Ectodermal cell (in vitro differentiated cells): Measurements from ENCODE around the gene PROS1. TPM values are rescaled to one million over a fixed set of nuclear protein-coding genes. Genes with fewer than 3 reads are reported as not detected.

Experiments used
- H3K27ac ChIP-seq: 2 replicates; pipeline ENCODE4 v1.7.0; 2013; ENCODE audit warnings: mild to moderate bottlenecking, low read depth, low read length; ENCODE audit not compliant: insufficient read depth, poor library complexity, severe bottlenecking
- H3K27me3 ChIP-seq: 2 replicates; pipeline ENCODE4 v1.7.0; 2013; ENCODE audit warnings: mild to moderate bottlenecking, low read length; ENCODE audit not compliant: insufficient read depth, control insufficient read depth, poor library complexity, severe bottlenecking
- H3K36me3 ChIP-seq: one replicate; pipeline ENCODE4 v1.7.0; 2013; ENCODE audit warnings: low read length; ENCODE audit not compliant: control insufficient read depth, insufficient read depth
- H3K4me1 ChIP-seq: one replicate; pipeline ENCODE4 v1.7.0; 2013; ENCODE audit warnings: low read length; ENCODE audit not compliant: control insufficient read depth, insufficient read depth
- H3K4me3 ChIP-seq: 2 replicates; pipeline ENCODE4 v1.7.0; 2013; ENCODE audit warnings: low read depth, low read length, control low read depth; ENCODE audit not compliant: insufficient read depth
- H3K9me3 ChIP-seq: 2 replicates; pipeline ENCODE4 v1.7.0; 2013; ENCODE audit warnings: mild to moderate bottlenecking, low read length, moderate library complexity; ENCODE audit not compliant: control insufficient read depth
- WGBS, 2 experiments: methylation state at CpG; one replicate each; pipeline ENCODE4 v1.1.7; 2013; ENCODE audit warnings: missing lambda C conversion rate in 2 of 2; 5-methylcytosine and 5-hydroxymethylcytosine counted together
- polyA plus RNA-seq, 4 experiments: library from polyadenylated mRNA; stranded (reverse); fragments of 50-300 nt; gene quantifications; one replicate each; pipeline ENCODE4 v1.2.3, GENCODE V29; 2013

PROS1 gene
- 7.0 TPM for polyA plus RNA-seq (2013, experiment 1 of 4)
- polyA plus RNA-seq (2013, experiment 2 of 4): 6.8 TPM
- polyA plus RNA-seq (2013, experiment 3 of 4): 8.4 TPM
- polyA plus RNA-seq (2013, experiment 4 of 4): 11.2 TPM

GRCh38 chr3:93973131-93974126, at the start of gene PROS1:
TSS of gene PROS1 (minus strand) at chr3:93973896. CDS start at chr3:93973749, 147 bp downstream.
- WGBS, 2 experiments: 5 to 6% methylated on average over 53 of the region's 53 CpGs
- peak within 1 kb of the TSS; percentile 63 for H3K27ac ChIP-seq
- no peaks in the 10 kb centered on the region for H3K36me3 ChIP-seq
- H3K27me3 ChIP-seq: peaks cover 27% of the 10 kb centered on the region
- H3K9me3 ChIP-seq: no peaks in the 10 kb centered on the region
- H3K4me3 ChIP-seq: peak within 1 kb of the TSS; percentile 56
- H3K4me1 ChIP-seq: peaks cover 4% of the 10 kb centered on the region

GRCh38 chr3:94020293-94020692, 46.6 kb upstream of the PROS1 start:
- Histone ChIP-seq H3K36me3 (no peaks in the 10 kb centered on the region), H3K4me3 (no peak overlapping the region), H3K4me1 (no peaks in the 10 kb centered on the region), H3K27ac (no peak overlapping the region), H3K27me3 (no peaks in the 10 kb centered on the region), H3K9me3 (no peaks in the 10 kb centered on the region)
- 90 to 100% methylated on average over 1 to 3 of the region's 3 CpGs for WGBS, 2 experiments

GRCh38 chr3:94019659-94020058, 46.0 kb upstream of the PROS1 start:
- Histone ChIP-seq H3K27ac (no peak overlapping the region), H3K9me3 (no peaks in the 10 kb centered on the region), H3K4me1 (no peaks in the 10 kb centered on the region), H3K36me3 (no peaks in the 10 kb centered on the region), H3K27me3 (no peaks in the 10 kb centered on the region), H3K4me3 (no peak overlapping the region)
- WGBS, 2 experiments: 84 to 88% methylated on average over 2 of the region's 2 CpGs

GRCh38 chr3:94015025-94015424, 41.3 kb upstream of the PROS1 start:
- Histone ChIP-seq H3K36me3 (no peaks in the 10 kb centered on the region), H3K4me1 (no peaks in the 10 kb centered on the region), H3K9me3 (no peaks in the 10 kb centered on the region), H3K27me3 (no peaks in the 10 kb centered on the region), H3K27ac (no peak overlapping the region), H3K4me3 (no peak overlapping the region)
- 100% methylated on average over 1 of the region's 1 CpG; no CpG with 5 or more reads in 1 of the 2 experiments for WGBS, 2 experiments

GRCh38 chr3:94012185-94012584, 38.5 kb upstream of the PROS1 start:
- Histone ChIP-seq H3K4me3 (no peak overlapping the region), H3K27ac (no peak overlapping the region)
- WGBS, 2 experiments: 95 to 100% methylated on average over 1 of the region's 1 CpG

GRCh38 chr3:94011233-94011711, 37.6 kb upstream of the PROS1 start:
- 96% methylated on average over 3 of the region's 3 CpGs for WGBS, 2 experiments
- Histone ChIP-seq H3K27ac (no peak overlapping the region), H3K36me3 (no peaks in the 10 kb centered on the region), H3K4me3 (no peak overlapping the region), H3K9me3 (no peaks in the 10 kb centered on the region), H3K27me3 (no peaks in the 10 kb centered on the region), H3K4me1 (no peaks in the 10 kb centered on the region)

More at GRCh38 chr3:94012185-94012584, 38.5 kb upstream of the PROS1 start:
- no peaks in the 10 kb centered on the region for H3K9me3 ChIP-seq
- H3K4me1 ChIP-seq: no peaks in the 10 kb centered on the region
- H3K27me3 ChIP-seq: no peaks in the 10 kb centered on the region
- H3K36me3 ChIP-seq: no peaks in the 10 kb centered on the region

GRCh38 chr3:94009608-94010007, 35.9 kb upstream of the PROS1 start:
- no peak overlapping the region for H3K27ac ChIP-seq
- H3K4me1 ChIP-seq: no peaks in the 10 kb centered on the region
- no peaks in the 10 kb centered on the region for H3K36me3 ChIP-seq
- H3K27me3 ChIP-seq: no peaks in the 10 kb centered on the region
- no peaks in the 10 kb centered on the region for H3K9me3 ChIP-seq
- 96 to 98% methylated on average over 2 of the region's 2 CpGs for WGBS, 2 experiments
- no peak overlapping the region for H3K4me3 ChIP-seq

GRCh38 chr3:94008253-94008652, 34.6 kb upstream of the PROS1 start:
- Histone ChIP-seq H3K36me3 (no peaks in the 10 kb centered on the region), H3K27me3 (no peaks in the 10 kb centered on the region), H3K9me3 (no peaks in the 10 kb centered on the region), H3K27ac (no peak overlapping the region), H3K4me3 (no peak overlapping the region), H3K4me1 (no peaks in the 10 kb centered on the region)
- WGBS, 2 experiments: 93 to 100% methylated on average over 2 of the region's 2 CpGs

- no peaks in the 10 kb centered on the region for H3K27me3 ChIP-seq
- no peaks in the 10 kb centered on the region for H3K36me3 ChIP-seq
- no peak overlapping the region for H3K4me3 ChIP-seq
- no peaks in the 10 kb centered on the region for H3K9me3 ChIP-seq
- 63 to 74% methylated on average over 3 to 4 of the region's 4 CpGs for WGBS, 2 experiments
- H3K4me1 ChIP-seq: no peaks in the 10 kb centered on the region
- no peak overlapping the region for H3K27ac ChIP-seq
These were observed 30.7 kb upstream of the PROS1 start for GRCh38 chr3:94004301-94004910.
